Calu3 (cell line): ENCODE results near the gene NLGN1. TPM values are rescaled to one million over a fixed set of nuclear protein-coding genes. Genes with fewer than 3 reads are reported as not detected.

Experiments used
- BruUV-seq: library from RNA; stranded (reverse); fragments of 400-500 nt; replicated peaks from 2 replicates; lab custom pipeline; 2021; lab: Mats Ljungman, UMichigan
- CTCF ChIA-PET: fragments of 300-600 bp; sonication (Branson Sonifier 250); formaldehyde crosslinking; loops from one replicate; lab custom pipeline; 2022; ENCODE audit warnings: antibody characterized with exemption; lab: Charles Lee
- DNase-seq: peaks from one replicate; pipeline ENCODE4 v3.0.0; 2022
- H3K27ac Mint-ChIP-seq: one replicate; pipeline ENCODE4 v1.8.0; 2022; ENCODE audit warnings: mixed read lengths; ENCODE audit not compliant: unreplicated experiment
- H3K27me3 Mint-ChIP-seq: one replicate; pipeline ENCODE4 v1.8.0; 2022; ENCODE audit warnings: mixed read lengths; ENCODE audit not compliant: unreplicated experiment
- H3K36me3 Mint-ChIP-seq: one replicate; pipeline ENCODE4 v1.8.0; 2022; ENCODE audit warnings: mild to moderate bottlenecking, moderate library complexity, mixed read lengths; ENCODE audit not compliant: insufficient read depth, unreplicated experiment
- H3K4me1 Mint-ChIP-seq: one replicate; pipeline ENCODE4 v1.8.0; 2022; ENCODE audit warnings: mild to moderate bottlenecking, low read depth, mixed read lengths; ENCODE audit not compliant: unreplicated experiment
- H3K4me3 Mint-ChIP-seq: one replicate; pipeline ENCODE4 v1.8.0; 2022; ENCODE audit warnings: mild to moderate bottlenecking, low read depth, moderate library complexity, mixed read lengths; ENCODE audit not compliant: unreplicated experiment
- H3K9me3 Mint-ChIP-seq: one replicate; pipeline ENCODE4 v1.8.0; 2022; ENCODE audit warnings: low read depth, mixed read lengths; ENCODE audit not compliant: unreplicated experiment
- CTCF ChIP-seq: fragments of 200-600 bp; IDR thresholded peaks from one replicate; pipeline ENCODE4 v1.8.0; 2022; ENCODE audit warnings: antibody characterized with exemption; ENCODE audit not compliant: unreplicated experiment
- intact Hi-C: fragments of 100-400 bp; cut with micrococcal nuclease; formaldehyde crosslinking; loops from one replicate; pipeline ENCODE4 v1.10.0; 2022; ENCODE audit not compliant: unreplicated experiment
- total RNA-seq: library from RNA; stranded (reverse); gene quantifications from 2 replicates; pipeline ENCODE4 v1.2.3, GENCODE V29; 2022

NLGN1 gene
- total RNA-seq, 1 experiment from 2014 or later: 2.6 TPM

GRCh38 chr3:174242311-174243041 lies 844.9 kb downstream of the NLGN1 start:
- Mint-ChIP-seq H3K9me3 (no peaks in the 10 kb centered on the region), H3K27me3 (no peaks in the 10 kb centered on the region), H3K27ac (no peak overlapping the region), H3K4me3 (no peak overlapping the region), H3K4me1 (no peaks in the 10 kb centered on the region), H3K36me3 (no peaks in the 10 kb centered on the region)
- no TSS peak for BruUV-seq
- no peak for DNase-seq
- CTCF ChIA-PET: no interaction called here
- intact Hi-C loops: no loop called here
- no peak for TF ChIP-seq CTCF

- intact Hi-C loops: no loop called here
- TF ChIP-seq CTCF: no peak
- no TSS peak for BruUV-seq
- CTCF ChIA-PET: no interaction called here
- no peak for DNase-seq
- Mint-ChIP-seq H3K4me1 (no peaks in the 10 kb centered on the region), H3K9me3 (no peaks in the 10 kb centered on the region), H3K4me3 (no peak overlapping the region), H3K27ac (no peak overlapping the region), H3K36me3 (no peaks in the 10 kb centered on the region), H3K27me3 (no peaks in the 10 kb centered on the region)
Observed at GRCh38 chr3:174243171-174243570, 845.6 kb downstream of the NLGN1 start.

- intact Hi-C loops: no loop called here
- H3K27ac Mint-ChIP-seq: no peak overlapping the region
- no peaks in the 10 kb centered on the region for H3K27me3 Mint-ChIP-seq
- H3K4me1 Mint-ChIP-seq: no peaks in the 10 kb centered on the region
- CTCF ChIA-PET: no interaction called here
- H3K9me3 Mint-ChIP-seq: no peaks in the 10 kb centered on the region
- no peak for DNase-seq
- H3K36me3 Mint-ChIP-seq: no peaks in the 10 kb centered on the region
- no TSS peak for BruUV-seq
- no peak overlapping the region for H3K4me3 Mint-ChIP-seq
- no peak for TF ChIP-seq CTCF
Observed at GRCh38 chr3:174247687-174248152, 850.2 kb downstream of the NLGN1 start.

- no peaks in the 10 kb centered on the region for H3K9me3 Mint-ChIP-seq
- no peak overlapping the region for H3K4me3 Mint-ChIP-seq
- no peaks in the 10 kb centered on the region for H3K4me1 Mint-ChIP-seq
- CTCF ChIA-PET: no interaction called here
- H3K27me3 Mint-ChIP-seq: no peaks in the 10 kb centered on the region
- no peak for TF ChIP-seq CTCF
- H3K36me3 Mint-ChIP-seq: no peaks in the 10 kb centered on the region
- intact Hi-C loops: no loop called here
- DNase-seq: no peak
- no peak overlapping the region for H3K27ac Mint-ChIP-seq
- no TSS peak for BruUV-seq
Observed at GRCh38 chr3:174251681-174252080, 854.1 kb downstream of the NLGN1 start.
